NB4 (cell line): ENCODE measurements around the gene TMEM121B.

Experiments used
- DNase-seq: peaks from one replicate; pipeline ENCODE4 v3.0.0; 2010; ENCODE audit warnings: low read depth
- H3K4me3 ChIP-seq: one replicate; pipeline ENCODE4 v1.5.1; 2011; ENCODE audit warnings: mild to moderate bottlenecking, low read depth, low read length, moderate library complexity
- MYC ChIP-seq: IDR thresholded peaks from 2 replicates; pipeline ENCODE4 v1.6.1; 2011; ENCODE audit warnings: low read depth, low read length
- POLR2A ChIP-seq: IDR thresholded peaks from 2 replicates; pipeline ENCODE4 v1.6.1; 2011; ENCODE audit warnings: mild to moderate bottlenecking; ENCODE audit not compliant: insufficient read length; ENCODE audit errors: extremely low read depth
- TF ChIP-seq, protein P1 (sequence below): IDR thresholded peaks from one replicate; pipeline ENCODE4 v1.5.1; 2012; ENCODE audit warnings: low read depth, low read length
- TF ChIP-seq, protein P2 (sequence below): IDR thresholded peaks from 2 replicates; pipeline ENCODE4 v1.6.1; 2011; ENCODE audit warnings: low read depth, low read length

TMEM121B gene

DNA sequence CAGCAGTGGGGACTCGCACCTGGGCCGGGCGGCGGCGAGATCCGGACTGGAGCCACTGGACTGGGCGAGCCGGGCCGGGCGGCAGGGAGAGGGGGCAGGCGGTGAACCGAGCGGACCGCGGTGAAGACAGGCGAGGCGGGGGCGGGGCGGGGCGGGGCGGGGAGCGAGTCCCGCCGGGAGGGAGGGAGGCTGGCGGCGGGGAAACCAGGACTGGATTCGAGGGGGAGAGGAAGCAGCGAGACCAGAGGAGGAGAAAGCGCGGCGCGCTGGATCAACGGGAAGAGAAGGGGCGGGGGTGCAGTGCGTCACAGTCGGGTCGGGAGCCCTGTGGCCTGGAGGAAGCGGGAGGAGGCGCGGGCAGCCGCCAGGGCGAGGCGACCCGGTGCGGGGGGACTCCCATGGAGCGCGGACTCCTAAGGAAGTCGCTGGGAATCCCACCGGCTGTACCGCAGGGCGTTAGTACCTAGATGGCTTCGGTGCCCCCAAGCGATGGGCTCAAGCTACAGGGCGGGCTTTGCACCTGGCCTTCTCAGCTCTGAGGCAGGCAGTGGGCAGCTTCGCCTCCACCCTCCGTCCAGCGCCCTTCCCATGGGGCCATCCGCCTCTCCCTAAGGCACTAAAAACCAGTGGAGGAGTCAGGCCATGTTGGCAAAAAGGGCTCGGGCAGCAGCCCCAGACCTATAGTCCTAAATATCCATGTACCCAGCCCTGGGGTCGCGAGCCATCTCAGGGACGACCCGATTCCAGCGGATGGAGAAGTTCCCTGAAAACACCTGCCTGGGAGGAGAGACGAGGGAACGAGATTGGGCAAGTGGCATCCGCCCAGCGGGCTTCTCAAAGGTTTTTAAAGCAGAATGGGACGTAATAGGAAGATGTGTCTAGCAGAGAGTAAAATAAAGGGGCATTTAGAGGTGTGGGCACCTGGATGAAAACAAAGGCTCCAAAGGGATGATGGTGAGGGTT lies at the start of gene TMEM121B:
TSS of gene TMEM121B (minus strand) at position 128 of the 963 bp plus-strand sequence. CDS start 233 bp downstream, outside the sequence.
- no peak within 1 kb of the TSS for H3K4me3 ChIP-seq
- no peak for TF ChIP-seq MYC
- DNase-seq: peak; percentile 80

DNA sequence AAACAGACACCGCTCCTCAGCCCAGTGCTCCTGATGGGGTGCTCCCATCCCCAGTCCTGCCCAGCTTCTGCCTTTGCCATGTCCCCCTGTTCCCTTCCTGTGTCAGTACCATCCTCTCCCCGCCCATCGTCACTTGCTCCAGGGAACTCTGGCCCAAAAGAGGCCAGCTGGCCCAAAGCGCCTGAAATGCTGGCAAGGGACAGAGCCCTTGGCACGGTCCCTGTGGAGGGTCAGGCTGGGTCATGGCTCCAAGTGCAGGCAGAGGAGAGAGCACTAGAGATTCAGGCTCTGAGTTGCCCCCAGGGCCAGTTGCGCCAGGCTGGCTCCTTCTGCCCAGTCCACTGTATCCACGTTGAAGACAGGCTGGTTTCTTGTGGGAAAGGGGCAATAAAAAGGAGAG lies 46.3 kb upstream of the TMEM121B start:
- H3K4me3 ChIP-seq: no peak overlapping the region
- no peak for DNase-seq
- TF ChIP-seq, protein P1, sequence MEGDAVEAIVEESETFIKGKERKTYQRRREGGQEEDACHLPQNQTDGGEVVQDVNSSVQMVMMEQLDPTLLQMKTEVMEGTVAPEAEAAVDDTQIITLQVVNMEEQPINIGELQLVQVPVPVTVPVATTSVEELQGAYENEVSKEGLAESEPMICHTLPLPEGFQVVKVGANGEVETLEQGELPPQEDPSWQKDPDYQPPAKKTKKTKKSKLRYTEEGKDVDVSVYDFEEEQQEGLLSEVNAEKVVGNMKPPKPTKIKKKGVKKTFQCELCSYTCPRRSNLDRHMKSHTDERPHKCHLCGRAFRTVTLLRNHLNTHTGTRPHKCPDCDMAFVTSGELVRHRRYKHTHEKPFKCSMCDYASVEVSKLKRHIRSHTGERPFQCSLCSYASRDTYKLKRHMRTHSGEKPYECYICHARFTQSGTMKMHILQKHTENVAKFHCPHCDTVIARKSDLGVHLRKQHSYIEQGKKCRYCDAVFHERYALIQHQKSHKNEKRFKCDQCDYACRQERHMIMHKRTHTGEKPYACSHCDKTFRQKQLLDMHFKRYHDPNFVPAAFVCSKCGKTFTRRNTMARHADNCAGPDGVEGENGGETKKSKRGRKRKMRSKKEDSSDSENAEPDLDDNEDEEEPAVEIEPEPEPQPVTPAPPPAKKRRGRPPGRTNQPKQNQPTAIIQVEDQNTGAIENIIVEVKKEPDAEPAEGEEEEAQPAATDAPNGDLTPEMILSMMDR: no peak
- TF ChIP-seq, protein P2, sequence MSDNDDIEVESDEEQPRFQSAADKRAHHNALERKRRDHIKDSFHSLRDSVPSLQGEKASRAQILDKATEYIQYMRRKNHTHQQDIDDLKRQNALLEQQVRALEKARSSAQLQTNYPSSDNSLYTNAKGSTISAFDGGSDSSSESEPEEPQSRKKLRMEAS: no peak
- TF ChIP-seq POLR2A: no peak
- no peak for TF ChIP-seq MYC

DNA sequence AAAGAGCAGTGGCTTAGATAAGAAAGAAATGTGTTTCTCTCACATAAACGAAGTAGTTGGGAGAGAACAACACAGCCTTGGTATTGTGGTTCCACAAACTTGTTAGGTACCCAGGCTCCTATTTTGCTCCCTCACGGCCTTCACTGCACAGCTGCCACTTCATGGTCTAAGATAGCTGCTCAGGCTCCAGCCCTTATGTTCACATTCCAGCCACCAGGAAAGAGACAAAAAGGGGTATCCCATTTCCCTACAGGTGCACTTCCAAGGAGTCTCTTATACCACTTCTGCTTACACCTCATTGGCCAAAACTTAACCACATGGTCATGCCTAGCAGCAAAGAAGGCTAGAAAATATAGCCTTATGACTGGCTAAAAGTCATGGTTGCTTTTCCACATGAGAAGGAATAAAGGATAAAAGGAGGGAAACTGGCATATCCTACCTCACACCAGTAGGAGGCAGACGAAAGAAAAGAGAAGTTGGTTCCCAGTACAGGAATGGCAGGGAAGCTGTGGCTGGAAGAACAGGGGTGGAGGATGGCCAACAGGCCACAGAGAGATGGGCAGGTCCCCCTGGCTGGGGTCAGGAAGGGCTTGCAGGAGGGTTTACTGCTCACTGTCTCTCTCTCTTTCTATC lies 43.3 kb upstream of the TMEM121B start:
- DNase-seq: no peak
- H3K4me3 ChIP-seq: no peak overlapping the region
- no peak for TF ChIP-seq MYC
- TF ChIP-seq, protein P1: peak; percentile 25

DNA sequence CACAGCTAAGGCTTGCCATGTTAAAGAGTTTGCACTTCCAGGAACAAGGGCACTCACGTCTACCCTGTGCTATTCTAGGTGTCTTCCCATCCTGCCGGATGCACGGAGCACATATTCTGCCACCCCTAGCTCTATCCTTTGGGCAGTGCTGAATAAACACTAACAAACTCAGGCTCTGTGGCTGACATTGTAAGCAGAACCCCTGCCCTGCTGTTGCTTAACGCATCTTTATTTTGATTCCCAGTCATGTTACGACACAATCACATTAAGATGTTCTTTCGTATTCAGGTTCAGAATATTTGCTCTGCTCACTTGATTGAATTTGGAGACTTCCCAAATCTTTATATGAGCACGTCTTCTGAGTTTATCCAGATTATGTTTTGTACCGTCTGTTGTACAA lies 41.6 kb upstream of the TMEM121B start:
- H3K4me3 ChIP-seq: no peak overlapping the region
- TF ChIP-seq, protein P1: no peak
- TF ChIP-seq, protein P2: no peak
- TF ChIP-seq POLR2A: no peak
- no peak for TF ChIP-seq MYC
- no peak for DNase-seq

DNA sequence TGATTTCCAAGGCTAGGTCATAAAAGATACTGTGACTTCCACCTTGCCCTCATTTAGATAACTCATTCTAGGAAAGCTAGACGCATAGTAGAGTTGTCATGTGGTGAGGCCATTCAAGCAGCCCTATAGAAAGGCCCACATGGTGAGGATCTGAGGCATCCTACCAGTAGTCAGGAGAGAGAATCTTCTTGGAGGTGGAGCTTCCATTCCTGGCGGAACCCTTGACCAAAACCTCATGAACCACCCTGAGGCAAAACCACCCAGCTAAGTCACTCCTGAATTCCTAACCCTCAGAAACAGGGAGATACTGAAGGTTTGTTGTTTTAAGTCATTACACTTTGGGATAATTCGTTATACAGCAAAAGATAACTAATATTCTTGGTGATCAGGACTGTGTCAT lies 40.8 kb upstream of the TMEM121B start:
- DNase-seq: no peak
- no peak overlapping the region for H3K4me3 ChIP-seq
- TF ChIP-seq, protein P2: no peak
- TF ChIP-seq POLR2A (no peak), MYC (no peak)
- TF ChIP-seq, protein P1: no peak

DNA sequence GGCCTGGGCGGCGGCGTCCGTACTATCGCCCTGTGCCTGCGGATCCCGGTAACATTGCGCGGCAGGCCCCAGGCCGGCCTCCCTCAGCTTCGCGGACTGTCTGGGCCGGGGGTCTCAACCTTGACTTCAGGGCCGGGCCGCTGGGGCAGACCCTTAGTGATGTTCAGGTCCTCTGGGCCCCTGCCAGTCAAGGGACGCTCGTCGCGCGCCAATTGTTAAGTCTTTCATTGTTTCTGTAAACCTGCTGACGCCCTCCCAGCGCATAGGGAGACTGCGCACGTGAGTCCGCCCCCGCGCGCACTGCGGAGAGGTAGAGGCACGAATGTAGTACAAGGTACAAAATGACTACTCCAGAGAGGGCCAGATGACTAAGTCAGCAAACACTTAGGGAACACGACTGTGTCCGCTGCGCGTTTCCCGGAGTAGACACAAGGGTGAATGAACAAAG lies 38.4 kb upstream of the TMEM121B start:
- DNase-seq: peak; percentile 56
- TF ChIP-seq, protein P2: no peak
- TF ChIP-seq POLR2A: no peak
- TF ChIP-seq, protein P1: no peak
- no peak for TF ChIP-seq MYC
- peak overlapping the region; percentile 67 for H3K4me3 ChIP-seq
